HFFc6 (cell line): ENCODE measurements around the gene RALGPS1. TPM values are rescaled to one million over a fixed set of nuclear protein-coding genes. Genes with fewer than 3 reads are reported as not detected.

ENCODE experiments used
- DNase-seq: peaks from one replicate; pipeline ENCODE4 v3.0.0-alpha.2; 2018
- H3K27ac Mint-ChIP-seq: 2 replicates; pipeline ENCODE4 v1.8.0; 2020; ENCODE audit warnings: mild to moderate bottlenecking, mixed read lengths
- H3K27me3 Mint-ChIP-seq: 2 replicates; pipeline ENCODE4 v1.8.0; 2021; ENCODE audit warnings: mild to moderate bottlenecking, moderate library complexity, mixed read lengths; ENCODE audit not compliant: insufficient read depth
- H3K36me3 Mint-ChIP-seq: 2 replicates; pipeline ENCODE4 v1.8.0; 2021; ENCODE audit warnings: low read depth, mixed read lengths
- H3K4me1 Mint-ChIP-seq: 2 replicates; pipeline ENCODE4 v1.8.0; 2020; ENCODE audit warnings: low read depth, mixed read lengths
- H3K4me3 Mint-ChIP-seq: 2 replicates; pipeline ENCODE4 v1.8.0; 2020; ENCODE audit warnings: mild to moderate bottlenecking, moderate library complexity, mixed read lengths
- H3K9me3 Mint-ChIP-seq: 2 replicates; pipeline ENCODE4 v1.8.0; 2020; ENCODE audit warnings: mild to moderate bottlenecking, mixed read lengths
- CTCF ChIP-seq: fragments of 200-600 bp; sonication (generic); IDR thresholded peaks from 2 replicates; pipeline ENCODE4 v1.5.0; 2021; ENCODE audit warnings: antibody characterized with exemption, mild to moderate bottlenecking
- total RNA-seq, 6 experiments: library from RNA; stranded (reverse); fragmentation: NEBNext Ultra II Directional; extraction: Animal tissue kit (Norgen Biotek cat#: 25700); gene quantifications; 2 replicates in 1 of 6; 3 replicates in 5 of 6; pipeline ENCODE4 v1.2.3, GENCODE V29; 2021

The RALGPS1 gene
- total RNA-seq, 6 experiments from 2014 or later, result 0.68 to 1.6 (median 1.1) TPM

DNA sequence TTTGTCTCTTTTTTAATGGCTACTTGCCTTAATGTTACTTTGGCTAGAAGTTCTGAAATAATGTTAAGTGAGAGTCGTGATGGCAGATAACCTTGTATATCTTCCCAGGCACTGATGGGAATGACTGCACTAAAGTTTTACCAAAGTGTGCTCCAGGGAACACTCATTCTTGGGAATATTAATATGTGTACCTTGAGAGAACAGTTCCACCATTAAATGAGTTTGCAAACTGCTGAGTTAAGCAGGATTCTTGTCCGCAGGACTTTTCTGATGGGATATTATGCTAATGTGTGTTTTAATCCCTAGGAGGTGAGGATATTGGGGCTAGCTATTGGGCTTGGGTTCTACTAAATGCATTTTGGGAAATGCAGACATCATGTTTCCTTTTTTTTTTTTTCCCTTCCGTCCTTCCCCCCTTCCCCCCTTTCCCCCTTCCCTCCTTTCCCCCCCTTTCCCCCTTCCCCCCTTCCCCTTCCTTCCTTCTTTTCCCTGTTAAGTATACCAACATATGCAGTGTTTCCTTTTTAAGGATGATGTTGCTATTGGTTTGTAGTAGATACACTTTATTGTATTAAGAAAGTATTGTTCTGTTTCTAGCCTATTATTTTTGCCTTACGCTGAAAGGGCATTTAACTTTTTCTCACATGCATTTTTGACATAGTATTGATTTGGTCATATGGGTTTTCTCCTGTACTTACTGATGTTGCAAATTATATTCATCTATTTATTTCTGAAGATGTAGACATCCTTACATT lies 38.6 kb upstream of the RALGPS1 start:
- no peak for TF ChIP-seq CTCF
- no peaks in the 10 kb centered on the region for H3K9me3 Mint-ChIP-seq
- DNase-seq, result no peak
- no peaks in the 10 kb centered on the region; the same call in 1 of the 2 replicates for H3K27me3 Mint-ChIP-seq
- peak overlapping the region; percentile 51; the same call in 1 of the 2 replicates for H3K27ac Mint-ChIP-seq
- H3K36me3 Mint-ChIP-seq, result peaks cover 21% of the 10 kb centered on the region
- H3K4me1 Mint-ChIP-seq, result peaks cover 21% of the 10 kb centered on the region
- no peak overlapping the region for H3K4me3 Mint-ChIP-seq

DNA sequence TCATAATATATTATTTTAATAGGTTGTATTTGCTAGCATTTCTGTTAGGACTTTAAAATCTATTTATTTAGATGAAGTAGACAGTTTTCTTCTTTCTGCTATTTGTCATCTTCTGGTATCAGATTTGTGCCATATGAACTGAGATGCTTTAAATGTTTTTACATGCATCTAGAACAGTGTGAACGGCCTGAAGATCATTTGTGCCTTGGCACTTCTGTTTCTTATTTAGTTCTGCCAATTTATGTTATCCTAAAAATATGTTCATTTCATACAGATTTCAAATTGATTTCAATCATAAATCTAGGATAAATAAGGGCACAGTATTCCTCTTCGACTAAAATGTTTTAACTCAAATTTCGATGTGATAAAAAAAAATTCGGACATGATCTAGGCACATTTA lies 38.1 kb upstream of the RALGPS1 start:
- DNase-seq, result no peak
- no peak for TF ChIP-seq CTCF
- Mint-ChIP-seq H3K36me3 (peaks cover 21% of the 10 kb centered on the region), H3K27ac (peak overlapping the region; percentile 46; the same call in 1 of the 2 replicates), H3K4me3 (no peak overlapping the region), H3K4me1 (peaks cover 21% of the 10 kb centered on the region), H3K27me3 (no peaks in the 10 kb centered on the region; the same call in 1 of the 2 replicates), H3K9me3 (no peaks in the 10 kb centered on the region)

DNA sequence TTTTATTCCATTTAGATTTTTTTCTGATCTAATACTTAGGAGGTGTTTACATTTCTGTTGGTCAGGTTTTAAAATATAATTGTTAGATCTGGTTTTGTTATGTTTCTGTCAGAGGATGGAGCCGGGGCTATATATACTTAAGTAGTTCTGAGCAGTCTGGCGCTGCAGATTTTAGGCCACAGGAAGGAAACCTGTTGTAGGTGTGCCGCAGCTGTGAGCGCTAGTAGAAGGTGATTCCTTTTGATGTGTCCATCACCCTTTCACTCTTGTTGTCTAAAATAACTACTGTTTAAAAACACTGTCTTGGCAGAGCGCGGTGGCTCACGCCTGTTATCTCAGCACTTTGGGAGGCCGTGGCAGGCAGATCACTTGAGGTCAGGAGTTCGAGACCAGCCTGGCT lies 37.2 kb upstream of the RALGPS1 start:
- H3K36me3 Mint-ChIP-seq, result peaks cover 21% of the 10 kb centered on the region
- H3K27me3 Mint-ChIP-seq, result no peaks in the 10 kb centered on the region; the same call in 1 of the 2 replicates
- H3K4me1 Mint-ChIP-seq, result peaks cover 21% of the 10 kb centered on the region
- no peak for DNase-seq
- H3K4me3 Mint-ChIP-seq, result no peak overlapping the region
- TF ChIP-seq CTCF, result no peak
- H3K9me3 Mint-ChIP-seq, result no peaks in the 10 kb centered on the region
- no peak overlapping the region for H3K27ac Mint-ChIP-seq

- peaks cover 21% of the 10 kb centered on the region for H3K36me3 Mint-ChIP-seq
- H3K27ac Mint-ChIP-seq, result peak overlapping the region; percentile 13; the same call in 1 of the 2 replicates
- DNase-seq, result no peak
- no peak overlapping the region for H3K4me3 Mint-ChIP-seq
- no peak for TF ChIP-seq CTCF
- H3K4me1 Mint-ChIP-seq, result peaks cover 21% of the 10 kb centered on the region
- no peaks in the 10 kb centered on the region for H3K9me3 Mint-ChIP-seq
- H3K27me3 Mint-ChIP-seq, result no peaks in the 10 kb centered on the region; the same call in 1 of the 2 replicates
Measured at GRCh38 chr9:126879288-126879687, 35.3 kb upstream of the RALGPS1 start.

GRCh38 chr9:126880226-126880946 lies 34.2 kb upstream of the RALGPS1 start:
- H3K4me1 Mint-ChIP-seq, result peaks cover 20% of the 10 kb centered on the region
- peaks cover 21% of the 10 kb centered on the region for H3K36me3 Mint-ChIP-seq
- no peak overlapping the region for H3K4me3 Mint-ChIP-seq
- H3K9me3 Mint-ChIP-seq, result no peaks in the 10 kb centered on the region
- no peak for TF ChIP-seq CTCF
- H3K27ac Mint-ChIP-seq, result no peak overlapping the region
- no peak for DNase-seq
- no peaks in the 10 kb centered on the region; the same call in 1 of the 2 replicates for H3K27me3 Mint-ChIP-seq
